Breast epithelium (tissue), 4 donors: ENCODE results near the gene NKD2. TPM values are rescaled to one million over a fixed set of nuclear protein-coding genes. Genes with fewer than 3 reads are reported as not detected.
"Not testable (repeated sequence)": the region's sequence is repeated elsewhere in the genome, so short reads cannot be mapped to it uniquely, and the experiment has no call there.

Experiments
- DNase-seq, 2 donors: peaks; one replicate each; pipeline ENCODE4 v3.0.0-alpha.2; 2019; ENCODE audit warnings: low spot score in 2 of 2
- H3K27ac ChIP-seq, 2 donors: fragments of 200-600 bp; sonication (generic) in 1 of 2; one replicate each; pipeline ENCODE4 v1.5.1; 2016 to 2019; ENCODE audit warnings: mild to moderate bottlenecking in 1 of 2
- H3K27me3 ChIP-seq, 2 donors: fragments of 200-600 bp; sonication (generic) in 1 of 2; one replicate each; pipeline versions ENCODE4 v1.5.1 to v1.6.0; 2017 to 2019; ENCODE audit warnings: control low read depth in 1 of 2, mild to moderate bottlenecking in 1 of 2
- H3K36me3 ChIP-seq: fragments of 200-600 bp; one replicate; pipeline ENCODE4 v1.5.1; 2019
- H3K4me1 ChIP-seq, 2 donors: fragments of 200-600 bp; sonication (generic); one replicate each; pipeline ENCODE4 v1.5.1; 2016 to 2019; ENCODE audit warnings: control low read depth in 1 of 2
- H3K4me3 ChIP-seq, 3 donors: fragments of 200-600 bp; sonication (generic); 1 replicate in 2 of 3; 2 replicates in 1 of 3; pipeline ENCODE4 v1.5.1; 2016 to 2019; ENCODE audit warnings: mild to moderate bottlenecking in 3 of 3, moderate library complexity in 2 of 3
- H3K9me3 ChIP-seq, 2 donors: fragments of 200-600 bp; sonication (generic) in 1 of 2; one replicate each; pipeline ENCODE4 v1.5.1; 2016 to 2019; ENCODE audit warnings: control low read depth in 1 of 2
- CTCF ChIP-seq, 3 donors: fragments of 450-650 bp; IDR thresholded peaks; one replicate each; pipeline ENCODE4 v1.5.1; 2016 to 2017; ENCODE audit warnings: antibody characterized with exemption in 3 of 3, mild to moderate bottlenecking in 3 of 3, moderate library complexity in 3 of 3
- POLR2A ChIP-seq: fragments of 450-650 bp; IDR thresholded peaks from one replicate; pipeline ENCODE4 v1.6.1; 2016; ENCODE audit warnings: antibody characterized with exemption, mild to moderate bottlenecking, moderate library complexity
- POLR2AphosphoS5 ChIP-seq, 3 donors: sonication (generic); formaldehyde crosslinking; IDR thresholded peaks; one replicate each; pipeline ENCODE4 v1.6.1; 2017; ENCODE audit warnings: antibody characterized with exemption in 3 of 3
- intact Hi-C: fragments of 100-400 bp; cut with DNase I; formaldehyde crosslinking; loops from one replicate; pipeline ENCODE4 v1.15.1; 2023; ENCODE audit warnings: low total_unique reads
- total RNA-seq, 3 donors: library from RNA; depleted of rRNA; stranded (reverse); fragments of >200 nt; gene quantifications; one replicate each; pipeline ENCODE4 v1.1.0, GENCODE V29; 2016

The NKD2 gene
- total RNA-seq, 3 donors from 2014 or later = 5.9 to 16.7 TPM; not detected in 1

GRCh38 chr5:1019001-1019905 lies 10.7 kb downstream of the NKD2 start:
- Histone ChIP-seq H3K9me3 (no peaks in the 10 kb centered on the region), H3K4me3 (no peak overlapping the region), H3K27ac (no peak overlapping the region), H3K36me3 (no peaks in the 10 kb centered on the region), H3K4me1 (no peaks in the 10 kb centered on the region), H3K27me3 (no peaks in the 10 kb centered on the region)
- DNase-seq = no peak
- intact Hi-C loops = no loop called here
- no peak for TF ChIP-seq POLR2A
- no peak for TF ChIP-seq CTCF (IDR thresholded peaks at IDR 0.05)
- no peak for TF ChIP-seq POLR2AphosphoS5 (IDR thresholded peaks at IDR 0.05)

DNA sequence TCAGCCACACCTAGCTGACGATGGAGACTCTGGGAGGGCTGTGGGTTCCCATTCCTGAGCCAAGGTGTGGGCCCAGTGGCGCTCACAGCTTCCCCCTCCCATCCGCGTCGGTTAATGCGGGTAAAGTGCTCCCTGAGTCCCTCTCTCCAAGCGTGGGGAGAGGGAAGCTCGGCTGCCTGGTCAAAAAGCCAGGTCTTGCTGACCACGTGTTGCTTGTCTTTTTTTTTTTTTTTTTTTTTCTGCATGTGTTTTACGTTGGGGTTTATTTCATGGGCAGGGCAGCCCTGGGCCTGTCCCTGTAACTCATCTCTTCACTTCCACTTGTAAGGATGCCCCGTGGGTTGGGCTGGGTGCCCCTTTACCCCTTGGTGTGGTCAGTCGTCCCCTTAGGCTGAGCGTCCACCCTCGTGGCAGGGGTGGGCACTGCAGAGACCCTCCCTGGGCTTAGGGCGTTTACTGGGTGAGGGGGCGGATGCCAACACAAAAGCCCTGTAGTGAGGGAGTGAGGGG lies 11.9 kb downstream of the NKD2 start:
- Histone ChIP-seq H3K4me1 (no peaks in the 10 kb centered on the region), H3K36me3 (no peaks in the 10 kb centered on the region), H3K4me3 (no peak overlapping the region), H3K27ac (no peak overlapping the region), H3K27me3 (no peaks in the 10 kb centered on the region), H3K9me3 (no peaks in the 10 kb centered on the region)
- intact Hi-C loops = no loop called here
- DNase-seq = no peak
- TF ChIP-seq CTCF (IDR thresholded peaks at IDR 0.05) (no peak), POLR2AphosphoS5 (IDR thresholded peaks at IDR 0.05) (no peak), POLR2A (no peak)

DNA sequence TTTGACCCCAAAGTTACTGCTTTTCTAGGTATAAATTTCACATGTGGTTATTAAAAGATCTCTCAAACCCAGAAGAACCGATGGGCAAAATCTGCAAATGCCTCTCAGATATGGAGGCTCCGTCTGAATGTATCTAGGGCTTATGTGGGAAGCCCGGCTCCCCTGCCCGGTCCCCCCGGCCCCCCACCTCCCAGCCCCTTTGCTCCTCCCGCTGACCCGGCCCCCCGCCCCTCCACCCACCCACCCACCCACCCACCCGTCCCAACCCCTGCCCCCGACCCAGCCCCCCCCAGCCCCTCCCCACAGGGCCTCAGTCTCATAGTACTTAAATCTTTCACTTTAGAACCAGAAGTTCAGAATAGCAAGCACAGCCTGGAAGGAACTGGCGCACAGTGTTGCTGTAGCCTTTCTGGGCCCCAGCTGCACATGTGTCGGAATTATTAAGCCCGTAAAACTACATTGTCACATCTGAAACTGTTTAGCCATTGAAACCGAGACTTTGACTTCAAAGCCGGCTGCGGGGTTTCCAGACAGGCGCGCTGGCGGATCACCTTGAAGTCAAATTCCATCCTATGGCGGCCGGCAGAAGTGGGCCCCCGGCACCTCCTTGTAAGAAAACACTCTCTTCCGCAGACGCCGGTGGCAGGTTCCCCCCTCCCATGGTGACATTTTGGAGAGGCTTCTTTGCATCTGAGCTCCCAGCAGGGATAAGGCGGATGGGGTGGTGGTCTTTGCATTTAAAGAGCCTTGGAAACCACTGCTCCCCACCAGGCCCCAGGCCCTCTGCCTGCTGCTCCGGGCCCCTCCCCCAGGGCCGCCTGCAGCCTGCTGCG lies 12.8 kb downstream of the NKD2 start:
- no peaks in the 10 kb centered on the region for H3K4me1 ChIP-seq
- no peak for DNase-seq
- intact Hi-C loops = no loop called here

DNA sequence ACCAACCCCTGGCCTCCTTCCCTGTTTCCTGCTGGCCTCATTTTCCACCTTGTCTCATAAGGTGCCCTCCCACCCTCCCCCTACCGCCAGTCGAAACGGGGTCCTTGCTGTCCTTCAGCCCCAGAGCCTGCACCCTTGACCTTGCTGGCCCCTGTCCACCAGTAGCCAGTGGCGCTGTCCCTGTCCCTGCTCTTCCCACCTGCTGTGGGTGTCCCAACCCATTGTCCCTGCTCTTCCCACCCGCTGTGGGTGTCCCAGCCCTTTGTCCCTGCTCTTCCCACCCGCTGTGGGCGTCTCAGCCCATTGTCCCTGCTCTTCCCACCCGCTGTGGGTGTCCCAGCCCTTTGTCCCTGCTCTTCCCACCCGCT lies 13.4 kb downstream of the NKD2 start:
- DNase-seq, H3K27me3 ChIP-seq, H3K4me3 ChIP-seq, intact Hi-C loops, H3K4me1 ChIP-seq, H3K27ac ChIP-seq, H3K9me3 ChIP-seq, H3K36me3 ChIP-seq: not testable (repeated sequence)

More for the DNA sequence above, 12.8 kb downstream of the NKD2 start:
- H3K9me3 ChIP-seq = no peaks in the 10 kb centered on the region
- H3K27me3 ChIP-seq = no peaks in the 10 kb centered on the region
- no peak overlapping the region for H3K27ac ChIP-seq
- no peak for TF ChIP-seq POLR2A
- no peak for TF ChIP-seq CTCF (IDR thresholded peaks at IDR 0.05)
- no peak for TF ChIP-seq POLR2AphosphoS5 (IDR thresholded peaks at IDR 0.05)
- H3K4me3 ChIP-seq = no peak overlapping the region
- H3K36me3 ChIP-seq = no peaks in the 10 kb centered on the region

GRCh38 chr5:1026700-1027621 lies 18.4 kb downstream of the NKD2 start:
- no peaks in the 10 kb centered on the region for H3K4me1 ChIP-seq
- H3K9me3 ChIP-seq = no peaks in the 10 kb centered on the region
- H3K4me3 ChIP-seq = no peak overlapping the region
- intact Hi-C loops = no loop called here
- H3K27me3 ChIP-seq = no peaks in the 10 kb centered on the region
- no peak for DNase-seq
- H3K36me3 ChIP-seq = no peaks in the 10 kb centered on the region
- no peak for TF ChIP-seq POLR2AphosphoS5 (IDR thresholded peaks at IDR 0.05)
- no peak overlapping the region for H3K27ac ChIP-seq
